ENCODE results near the gene SLC41A2. TPM values are rescaled to one million over a fixed set of nuclear protein-coding genes. Genes with fewer than 3 reads are reported as not detected.
"Not testable (repeated sequence)": the region's sequence is repeated elsewhere in the genome, so short reads cannot be mapped to it uniquely, and the experiment has no call there.

SLC41A2 gene
- total and polyA plus RNA-seq, 9 donors = 1.3 to 13.4 (median 2.6) TPM

DNA sequence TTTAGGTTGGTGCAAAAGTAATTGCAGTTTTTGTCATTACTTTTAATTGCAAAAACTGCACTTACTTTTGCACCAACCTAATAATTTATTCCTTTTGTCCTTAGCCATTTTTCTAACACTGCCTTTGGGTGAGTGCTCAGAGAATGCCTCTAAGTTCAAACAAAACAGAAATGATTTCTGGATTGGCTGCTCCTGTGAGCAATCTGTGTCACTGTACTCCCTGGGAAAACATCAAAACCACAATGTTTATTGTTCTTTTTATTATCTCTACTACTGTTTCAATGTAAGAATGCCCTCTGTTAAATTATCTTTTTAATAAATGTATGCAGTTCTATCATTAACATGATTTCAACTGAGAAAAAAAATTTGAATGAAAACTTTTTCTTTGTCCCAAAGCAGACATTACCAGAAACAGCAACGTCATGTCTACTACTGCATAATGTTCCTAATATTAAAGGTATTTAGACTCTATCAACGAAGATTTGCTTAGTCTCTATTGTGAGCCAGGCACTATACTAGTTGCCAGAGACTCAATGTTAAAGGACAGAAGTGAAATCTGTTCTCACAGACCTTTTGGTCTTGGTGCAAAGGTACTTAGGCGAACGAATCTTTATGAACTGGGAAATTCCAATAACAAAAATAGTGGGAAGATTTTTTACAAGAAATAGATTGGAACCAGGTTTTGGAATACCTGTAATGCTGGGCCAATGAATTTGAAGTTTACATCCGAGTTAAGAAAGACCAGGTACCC is 6.2 kb downstream of the SLC41A2 start:
- Histone ChIP-seq H3K27me3 (ENCODE audit: control insufficient read depth, insufficient read depth, low read length) (peaks cover 11% of the 10 kb centered on the region), H3K4me1 (ENCODE audit: control insufficient read depth, insufficient read depth, low read length) (no peaks in the 10 kb centered on the region), H3K36me3 (ENCODE audit: control insufficient read depth, insufficient read depth, low read length) (no peaks in the 10 kb centered on the region), H3K4me3 (ENCODE audit: low read length) (no peak overlapping the region), H3K27ac (ENCODE audit: low read length) (no peak overlapping the region), H3K9me3 (replicated peaks; ENCODE audit: control insufficient read depth, low read depth, low read length) (no peaks in the 10 kb centered on the region)
- no CpG with 5 or more reads among the region's 5 CpGs for WGBS (ENCODE audit: insufficient coverage)
- no peak for DNase-seq

DNA sequence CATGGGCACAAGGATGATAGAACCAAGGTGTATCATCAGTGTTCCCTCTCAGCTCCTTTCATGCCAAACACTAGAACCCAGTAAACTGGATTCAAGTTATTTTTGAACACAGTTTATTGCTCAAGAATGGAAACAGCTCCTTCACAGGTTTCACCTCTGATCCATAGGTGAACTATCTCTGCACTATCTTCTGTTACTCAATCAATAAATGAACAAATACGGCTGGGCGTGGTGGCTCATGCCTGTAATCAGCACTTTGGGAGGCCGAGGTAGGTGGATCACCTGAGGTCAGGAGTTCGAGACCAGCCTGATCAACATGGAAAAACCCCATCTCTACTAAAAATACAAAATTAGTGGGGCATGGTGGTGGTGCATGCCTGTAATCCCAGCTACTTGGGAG is 9.4 kb downstream of the SLC41A2 start:
- H3K4me1 ChIP-seq (ENCODE audit: control insufficient read depth, insufficient read depth, low read length); H3K9me3 ChIP-seq (replicated peaks; ENCODE audit: control insufficient read depth, low read depth, low read length); H3K36me3 ChIP-seq (ENCODE audit: control insufficient read depth, insufficient read depth, low read length); H3K27ac ChIP-seq (ENCODE audit: low read length); DNase-seq; H3K27me3 ChIP-seq (ENCODE audit: control insufficient read depth, insufficient read depth, low read length); H3K4me3 ChIP-seq (ENCODE audit: low read length): not testable (repeated sequence)
- no CpG with 5 or more reads among the region's 4 CpGs for WGBS (ENCODE audit: insufficient coverage)

- H3K9me3 ChIP-seq (replicated peaks; ENCODE audit: control insufficient read depth, low read depth, low read length) = peaks cover 2% of the 10 kb centered on the region
- DNase-seq = no peak
- no peaks in the 10 kb centered on the region for H3K36me3 ChIP-seq (ENCODE audit: control insufficient read depth, insufficient read depth, low read length)
- 96% methylated on average over 3 of the region's 3 CpGs for WGBS (ENCODE audit: insufficient coverage)
- H3K27me3 ChIP-seq (ENCODE audit: control insufficient read depth, insufficient read depth, low read length) = peaks cover under 1% of the 10 kb centered on the region
- no peak overlapping the region for H3K4me3 ChIP-seq (ENCODE audit: low read length)
- H3K27ac ChIP-seq (ENCODE audit: low read length) = no peak overlapping the region
- no peaks in the 10 kb centered on the region for H3K4me1 ChIP-seq (ENCODE audit: control insufficient read depth, insufficient read depth, low read length)
These were observed 13.8 kb downstream of the SLC41A2 start for GRCh38 chr12:104944252-104944651.

DNA sequence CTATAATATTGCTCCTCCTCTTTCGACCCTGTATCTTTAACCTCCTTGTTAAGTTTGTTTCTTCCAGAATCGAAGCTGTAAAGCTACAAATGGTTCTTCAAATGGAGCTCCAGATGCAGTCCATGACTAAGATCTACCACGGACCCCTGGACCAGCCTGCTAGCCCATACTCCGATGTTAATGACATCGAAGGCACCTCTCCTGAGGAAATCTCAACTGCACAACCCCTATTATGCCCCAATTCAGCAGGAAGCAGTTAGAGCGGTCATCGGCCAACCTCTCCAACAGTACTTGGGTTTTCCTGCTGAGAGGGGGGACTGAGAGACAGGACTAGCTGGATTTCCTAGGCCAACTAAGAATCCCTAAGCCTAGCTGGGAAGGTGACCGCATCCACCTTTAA is 14.7 kb downstream of the SLC41A2 start:
- not testable (repeated sequence) for DNase-seq; H3K9me3 ChIP-seq (replicated peaks; ENCODE audit: control insufficient read depth, low read depth, low read length); H3K27ac ChIP-seq (ENCODE audit: low read length); H3K4me1 ChIP-seq (ENCODE audit: control insufficient read depth, insufficient read depth, low read length); H3K36me3 ChIP-seq (ENCODE audit: control insufficient read depth, insufficient read depth, low read length); H3K4me3 ChIP-seq (ENCODE audit: low read length); H3K27me3 ChIP-seq (ENCODE audit: control insufficient read depth, insufficient read depth, low read length)
- 91% methylated on average over 3 of the region's 8 CpGs for WGBS (ENCODE audit: insufficient coverage)

- H3K9me3 ChIP-seq (replicated peaks; ENCODE audit: control insufficient read depth, low read depth, low read length) = peaks cover 2% of the 10 kb centered on the region
- no peaks in the 10 kb centered on the region for H3K4me1 ChIP-seq (ENCODE audit: control insufficient read depth, insufficient read depth, low read length)
These were observed 16.0 kb downstream of the SLC41A2 start for GRCh38 chr12:104942075-104942474.

GRCh38 chr12:104941454-104941853 is 16.6 kb downstream of the SLC41A2 start:
- Histone ChIP-seq H3K9me3 (replicated peaks; ENCODE audit: control insufficient read depth, low read depth, low read length) (peaks cover 2% of the 10 kb centered on the region), H3K4me3 (ENCODE audit: low read length) (no peak overlapping the region), H3K36me3 (ENCODE audit: control insufficient read depth, insufficient read depth, low read length) (no peaks in the 10 kb centered on the region), H3K27ac (ENCODE audit: low read length) (no peak overlapping the region), H3K27me3 (ENCODE audit: control insufficient read depth, insufficient read depth, low read length) (peaks cover 2% of the 10 kb centered on the region), H3K4me1 (ENCODE audit: control insufficient read depth, insufficient read depth, low read length) (no peaks in the 10 kb centered on the region)
- WGBS (ENCODE audit: insufficient coverage) = no CpG with 5 or more reads among the region's 3 CpGs
- no peak for DNase-seq

More at GRCh38 chr12:104942075-104942474, 16.0 kb downstream of the SLC41A2 start:
- H3K27ac ChIP-seq (ENCODE audit: low read length) = no peak overlapping the region
- no peaks in the 10 kb centered on the region for H3K36me3 ChIP-seq (ENCODE audit: control insufficient read depth, insufficient read depth, low read length)
- peaks cover 2% of the 10 kb centered on the region for H3K27me3 ChIP-seq (ENCODE audit: control insufficient read depth, insufficient read depth, low read length)
- DNase-seq = no peak
- H3K4me3 ChIP-seq (ENCODE audit: low read length) = no peak overlapping the region
- WGBS (ENCODE audit: insufficient coverage) = 100% methylated on average over 1 of the region's 4 CpGs

DNA sequence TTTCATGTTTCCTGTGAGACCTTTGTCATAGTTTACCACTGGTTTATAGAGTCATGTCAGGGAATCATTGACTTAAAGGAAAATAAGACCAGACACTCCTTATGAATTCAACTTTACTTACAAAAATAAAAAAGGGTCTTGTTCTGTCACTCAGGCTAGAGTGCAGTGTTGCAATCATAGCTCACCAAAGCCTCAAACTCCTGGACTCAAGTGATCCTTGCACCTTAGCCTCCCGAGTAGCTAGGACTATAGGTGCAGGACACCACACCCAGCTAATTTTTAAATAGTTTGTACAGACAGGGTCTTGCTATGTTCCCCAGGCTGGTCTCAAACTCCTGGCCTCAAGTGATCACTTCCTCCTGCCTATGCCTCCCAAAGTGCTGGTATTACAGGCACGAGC is 19.0 kb downstream of the SLC41A2 start:
- 100% methylated on average over 1 of the region's 2 CpGs for WGBS (ENCODE audit: insufficient coverage)
- Histone ChIP-seq H3K36me3 (ENCODE audit: control insufficient read depth, insufficient read depth, low read length) (no peaks in the 10 kb centered on the region), H3K4me3 (ENCODE audit: low read length) (no peak overlapping the region), H3K27me3 (ENCODE audit: control insufficient read depth, insufficient read depth, low read length) (peaks cover 2% of the 10 kb centered on the region), H3K27ac (ENCODE audit: low read length) (no peak overlapping the region), H3K9me3 (replicated peaks; ENCODE audit: control insufficient read depth, low read depth, low read length) (peaks cover 2% of the 10 kb centered on the region), H3K4me1 (ENCODE audit: control insufficient read depth, insufficient read depth, low read length) (no peaks in the 10 kb centered on the region)
- no peak for DNase-seq

DNA sequence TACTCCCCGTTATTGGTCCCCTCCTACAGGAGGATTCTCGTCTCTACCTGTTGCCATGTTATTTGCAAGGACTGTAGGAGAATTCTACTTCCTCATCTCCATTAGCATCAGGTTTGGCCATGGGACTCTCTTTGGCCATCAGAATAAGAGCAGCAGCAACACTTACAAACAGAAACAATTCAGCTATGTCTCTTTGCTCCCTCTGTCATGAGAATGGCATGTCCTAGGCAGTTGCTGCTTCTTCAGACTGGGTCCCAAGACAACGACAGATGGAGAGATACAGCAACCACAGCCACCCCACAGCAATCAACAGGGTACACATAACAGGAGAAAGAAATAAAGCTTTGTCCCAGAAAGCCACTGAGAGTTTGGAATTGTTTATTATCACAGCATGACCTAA is 19.7 kb downstream of the SLC41A2 start:
- Histone ChIP-seq H3K4me3 (ENCODE audit: low read length) (no peak overlapping the region), H3K4me1 (ENCODE audit: control insufficient read depth, insufficient read depth, low read length) (no peaks in the 10 kb centered on the region), H3K27me3 (ENCODE audit: control insufficient read depth, insufficient read depth, low read length) (peaks cover 2% of the 10 kb centered on the region), H3K9me3 (replicated peaks; ENCODE audit: control insufficient read depth, low read depth, low read length) (no peaks in the 10 kb centered on the region), H3K36me3 (ENCODE audit: control insufficient read depth, insufficient read depth, low read length) (no peaks in the 10 kb centered on the region), H3K27ac (ENCODE audit: low read length) (no peak overlapping the region)
- WGBS (ENCODE audit: insufficient coverage) = no CpG with 5 or more reads among the region's 3 CpGs
- DNase-seq = no peak

DNA sequence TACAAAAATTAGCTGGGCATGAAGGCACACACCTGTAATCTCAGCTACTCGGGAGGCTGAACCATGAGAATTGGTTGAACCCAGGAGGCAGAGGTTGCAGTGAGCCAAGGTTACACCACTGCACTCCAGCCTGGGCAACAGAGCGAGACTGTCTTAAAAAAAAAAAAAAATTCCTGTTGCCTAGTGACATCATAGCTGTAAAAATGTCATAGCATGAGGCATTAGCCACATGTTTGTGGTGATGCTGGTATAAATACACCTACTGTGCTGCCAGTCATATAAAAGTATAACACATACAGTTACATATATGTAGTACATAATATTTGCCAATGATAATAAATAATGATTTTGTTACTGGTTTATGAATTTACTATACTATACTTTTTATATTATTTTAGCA is 22.2 kb downstream of the SLC41A2 start:
- Histone ChIP-seq H3K36me3 (ENCODE audit: control insufficient read depth, insufficient read depth, low read length) (no peaks in the 10 kb centered on the region), H3K9me3 (replicated peaks; ENCODE audit: control insufficient read depth, low read depth, low read length) (no peaks in the 10 kb centered on the region), H3K4me1 (ENCODE audit: control insufficient read depth, insufficient read depth, low read length) (no peaks in the 10 kb centered on the region), H3K27ac (ENCODE audit: low read length) (no peak overlapping the region), H3K27me3 (ENCODE audit: control insufficient read depth, insufficient read depth, low read length) (peaks cover 2% of the 10 kb centered on the region), H3K4me3 (ENCODE audit: low read length) (no peak overlapping the region)
- 100% methylated on average over 1 of the region's 2 CpGs for WGBS (ENCODE audit: insufficient coverage)
- DNase-seq = no peak

DNA sequence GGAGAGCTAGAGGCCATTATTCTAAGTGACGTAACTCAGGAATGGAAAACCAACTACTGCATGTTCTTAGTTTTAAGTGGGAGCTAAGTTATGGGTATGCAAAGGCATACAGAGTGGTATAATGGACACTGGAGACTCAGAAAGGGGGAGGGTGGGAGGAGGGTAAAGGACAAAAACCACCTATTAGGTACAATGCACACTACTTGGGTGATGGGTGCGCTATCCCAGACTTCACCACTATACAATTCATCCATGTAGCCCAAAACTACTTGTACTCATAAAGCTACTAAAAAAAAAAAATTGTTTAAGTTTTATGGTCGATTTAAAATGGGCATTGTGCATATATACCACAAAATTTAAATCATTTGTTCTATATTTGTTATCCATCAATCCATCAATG is 24.3 kb downstream of the SLC41A2 start:
- H3K4me3 ChIP-seq (ENCODE audit: low read length) = no peak overlapping the region
- H3K4me1 ChIP-seq (ENCODE audit: control insufficient read depth, insufficient read depth, low read length) = no peaks in the 10 kb centered on the region
- H3K27me3 ChIP-seq (ENCODE audit: control insufficient read depth, insufficient read depth, low read length) = no peaks in the 10 kb centered on the region
- no peak for DNase-seq
- no peaks in the 10 kb centered on the region for H3K36me3 ChIP-seq (ENCODE audit: control insufficient read depth, insufficient read depth, low read length)
- no peaks in the 10 kb centered on the region for H3K9me3 ChIP-seq (replicated peaks; ENCODE audit: control insufficient read depth, low read depth, low read length)
- 0% methylated on average over 1 of the region's 3 CpGs for WGBS (ENCODE audit: insufficient coverage)
- no peak overlapping the region for H3K27ac ChIP-seq (ENCODE audit: low read length)

GRCh38 chr12:104933128-104933527 is 25.0 kb downstream of the SLC41A2 start:
- H3K4me3 ChIP-seq (ENCODE audit: low read length) = no peak overlapping the region
- no peaks in the 10 kb centered on the region for H3K4me1 ChIP-seq (ENCODE audit: control insufficient read depth, insufficient read depth, low read length)
- no peak for DNase-seq
- WGBS (ENCODE audit: insufficient coverage) = no CpG with 5 or more reads among the region's 1 CpG
- no peaks in the 10 kb centered on the region for H3K27me3 ChIP-seq (ENCODE audit: control insufficient read depth, insufficient read depth, low read length)
- no peaks in the 10 kb centered on the region for H3K36me3 ChIP-seq (ENCODE audit: control insufficient read depth, insufficient read depth, low read length)
- H3K9me3 ChIP-seq (replicated peaks; ENCODE audit: control insufficient read depth, low read depth, low read length) = no peaks in the 10 kb centered on the region
- H3K27ac ChIP-seq (ENCODE audit: low read length) = no peak overlapping the region

All from muscle of leg (tissue), 11 donors.